K562 (cell line): ENCODE data around the gene SLC3A2. TPM values are rescaled to one million over a fixed set of nuclear protein-coding genes. Genes with fewer than 3 reads are reported as not detected.

Experiments
- ATAC-seq: fragments of 200-7000 bp; cut with Tn5 transposase; 3 replicates; pipeline ENCODE4 v1.9.1; 2020; ENCODE audit warnings: moderate library complexity
- BruUV-seq: library from RNA; stranded (reverse); fragments of 400-500 nt; replicated peaks from 2 replicates; lab custom pipeline; 2021; lab: Mats Ljungman, UMichigan
- CTCF ChIA-PET: fragments of 300-600 bp; formaldehyde crosslinking; extraction: SDS; loops from one replicate; lab custom pipeline; 2021; ENCODE audit warnings: low intra/inter-chr PET ratio; lab: Yijun Ruan, JAX
- POLR2A ChIA-PET: fragments of 300-600, 350-650 bp; sonication (Branson Sonifier 250); formaldehyde crosslinking; extraction: SDS; loops from one replicate; lab custom pipeline; 2021; ENCODE audit warnings: antibody characterized with exemption, inconsistent platforms; lab: Yijun Ruan, JAX
- DNase-seq, 4 experiments: peaks; one replicate each; pipeline versions ENCODE4 v3.0.0 to v3.0.0-alpha.2; 2011 to 2018; ENCODE audit warnings: low spot score in 3 of 4, mixed read lengths in 3 of 4; ENCODE audit errors: extremely low read depth in 1 of 4
- FAIRE-seq: peaks from 2 replicates; lab custom pipeline; 2011; peaks lifted over from hg19 to GRCh38; lab: Jason Lieb, UNC
- H2AFZ ChIP-seq: 2 replicates; pipeline ENCODE4 v1.6.0; 2011; ENCODE audit warnings: low read depth, low read length, control low read depth, inconsistent platforms
- H3K27ac ChIP-seq: fragments of 200-600 bp; 3 replicates; pipeline ENCODE4 v1.8.0; 2011; ENCODE audit warnings: low read depth, mild to moderate bottlenecking, control low read depth, inconsistent platforms, low read length, moderate library complexity, mixed read lengths; ENCODE audit errors: extremely low read depth
- H3K27me3 ChIP-seq, 2 experiments: fragments of 300-600 bp in 1 of 2; 2 replicates in 1 of 2; 3 replicates in 1 of 2; pipeline versions ENCODE4 v1.6.0 to v1.8.0; 2011; ENCODE audit warnings: inconsistent platforms in 2 of 2, low read length in 2 of 2, mild to moderate bottlenecking in 1 of 2, mixed read lengths in 1 of 2, moderate library complexity in 1 of 2; ENCODE audit not compliant: control insufficient read depth in 2 of 2, insufficient read depth in 2 of 2
- H3K36me3 ChIP-seq: fragments of 300-600 bp; 3 replicates; pipeline ENCODE4 v1.8.0; 2011; ENCODE audit warnings: mild to moderate bottlenecking, low read length, inconsistent platforms; ENCODE audit not compliant: control insufficient read depth, insufficient read depth
- H3K4me1 ChIP-seq, 2 experiments: fragments of 200-600 bp in 1 of 2; replicated peaks in 1 of 2; 2 replicates in 1 of 2; 3 replicates in 1 of 2; pipeline versions ENCODE4 v1.5.1 to v1.8.0; 2011; ENCODE audit warnings: inconsistent platforms in 2 of 2, low read length in 2 of 2, mild to moderate bottlenecking in 1 of 2, mixed read lengths in 1 of 2, moderate library complexity in 1 of 2; ENCODE audit not compliant: control insufficient read depth in 2 of 2, insufficient read depth in 2 of 2
- H3K4me2 ChIP-seq: 2 replicates; pipeline ENCODE4 v1.6.1; 2011; ENCODE audit warnings: low read length, control low read depth, inconsistent platforms, mixed read lengths; ENCODE audit not compliant: insufficient read depth
- H3K4me3 ChIP-seq: fragments of 200-600 bp; sonication (generic), shearing (Covaris generic); 2 replicates; pipeline ENCODE4 v1.5.1; 2016; ENCODE audit warnings: control low read depth, inconsistent platforms
- H3K79me2 ChIP-seq: fragments of 200-600 bp; 3 replicates; pipeline ENCODE4 v1.8.0; 2011; ENCODE audit warnings: low read length, inconsistent platforms; ENCODE audit not compliant: control insufficient read depth, insufficient read depth
- H3K9ac ChIP-seq, 2 experiments: 2 replicates each; pipeline versions ENCODE4 v1.6.0 to v1.6.1; 2011; ENCODE audit warnings: low read depth in 2 of 2, low read length in 2 of 2, control low read depth in 1 of 2, inconsistent platforms in 1 of 2, mild to moderate bottlenecking in 1 of 2, mixed read lengths in 1 of 2; ENCODE audit not compliant: insufficient read depth in 1 of 2
- H3K9me1 ChIP-seq: one replicate; pipeline ENCODE4 v1.6.0; 2011; ENCODE audit warnings: inconsistent platforms, mild to moderate bottlenecking, low read length, moderate library complexity; ENCODE audit not compliant: control insufficient read depth, insufficient read depth
- H3K9me3 ChIP-seq: replicated peaks from 2 replicates; pipeline ENCODE4 v1.5.1; 2011; ENCODE audit warnings: low read depth, low read length, inconsistent platforms; ENCODE audit not compliant: control insufficient read depth, insufficient read depth
- H4K20me1 ChIP-seq: replicated peaks from 2 replicates; pipeline ENCODE4 v1.6.1; 2011; ENCODE audit warnings: low read length, inconsistent platforms, mixed read lengths; ENCODE audit not compliant: control insufficient read depth, insufficient read depth
- BHLHE40 ChIP-seq: IDR thresholded peaks from 2 replicates; pipeline ENCODE4 v1.6.1; 2011; ENCODE audit warnings: low read length, improper control_type of control experiment
- ELF4 ChIP-seq: fragments of 450-650 bp; formaldehyde crosslinking; IDR thresholded peaks from 2 replicates; pipeline ENCODE4 v1.4.0; 2022; ENCODE audit warnings: missing genetic modification characterization
- FOXA3 ChIP-seq, 2 experiments: fragments of 450-650 bp in 1 of 2; sonication (generic) in 1 of 2; formaldehyde crosslinking; IDR thresholded peaks in 1 of 2; conservative IDR thresholded peaks in 1 of 2; 2 replicates each; pipeline versions ENCODE4 v1.4.0 to v1.8.0; 2020 to 2022; ENCODE audit warnings: mild to moderate bottlenecking in 2 of 2, missing genetic modification reagents in 1 of 2
- GABPB2 ChIP-seq: fragments of 250-450 bp; sonication (Bioruptor Pico); conservative IDR thresholded peaks from 2 replicates; pipeline ENCODE4 v1.5.1; 2021; ENCODE audit warnings: mild to moderate bottlenecking
- HDAC6 ChIP-seq: IDR thresholded peaks from 2 replicates; pipeline ENCODE4 v1.6.1; 2012; ENCODE audit warnings: low read depth, mild to moderate bottlenecking, control low read depth, inconsistent platforms, low read length, moderate library complexity
- MTF1 ChIP-seq: fragments of 250-450 bp; sonication (Bioruptor Pico); IDR thresholded peaks from 2 replicates; pipeline ENCODE4 v1.9.0; 2021; ENCODE audit warnings: moderate library complexity, mild to moderate bottlenecking, inconsistent platforms, borderline replicate concordance
- ZNF140 ChIP-seq: fragments of 250-450 bp; sonication (Bioruptor Pico); IDR thresholded peaks from 2 replicates; pipeline ENCODE4 v1.8.0; 2021; ENCODE audit warnings: moderate library complexity, mild to moderate bottlenecking, inconsistent platforms
- ZNF184 ChIP-seq: sonication (generic); formaldehyde crosslinking; IDR thresholded peaks from 2 replicates; pipeline ENCODE4 v1.5.0; 2020; ENCODE audit warnings: missing genetic modification reagents
- WGBS: fragments of 100-300 bp; shearing (Covaris generic); methylation state at CpG from one replicate; pipeline ENCODE4 v1.1.6; 2016; ENCODE audit warnings: low coverage, mixed read lengths; ENCODE audit not compliant: insufficient coverage; ENCODE audit errors: missing lambda C conversion rate; 5-methylcytosine and 5-hydroxymethylcytosine counted together
- in situ Hi-C: fragments of 300-500 bp; cut with MboI; formaldehyde crosslinking; loops from 4 replicates; pipeline ENCODE4 v1.15.0; 2018; ENCODE audit warnings: inconsistent platforms, mixed read lengths
- intact Hi-C: fragments of 100-400 bp; cut with micrococcal nuclease; formaldehyde crosslinking; loops from 2 replicates; pipeline ENCODE4 v1.14.2; 2022
- polyA plus RNA-seq, 8 experiments: library from polyadenylated mRNA; depleted of rRNA in 4 of 8; stranded (reverse) in 5 of 8; unstranded in 3 of 8; fragments of >200 nt; fragmentation: Nextera tagmentation in 2 of 8; fragmentation: Illumina TruSeq in 1 of 8; extraction: Ambion mirVana in 2 of 8; extraction: Trizol in 1 of 8; gene quantifications; 2 replicates each; pipeline versions ENCODE4 v1.2.1 to v1.2.3, GENCODE V29; 2011 to 2014; ENCODE audit warnings: inconsistent platforms in 1 of 8, missing spikeins in 1 of 8
- total RNA-seq, 7 experiments: library from RNA; depleted of rRNA in 6 of 7; stranded (reverse); fragments of >200 nt in 6 of 7; fragmentation: Illumina TruSeq in 2 of 7; extraction: Trizol in 2 of 7; gene quantifications; 2 replicates each; pipeline versions ENCODE4 v1.2.1 to v1.2.3, GENCODE V29; 2011 to 2021; ENCODE audit warnings: low replicate concordance in 1 of 7

Gene SLC3A2
- total and polyA plus RNA-seq, 9 of the 15 experiments (the other 6 are each of a cell fraction or from before 2014, with no cell fraction given) = 20.0 to 296 (median 214) TPM

DNA sequence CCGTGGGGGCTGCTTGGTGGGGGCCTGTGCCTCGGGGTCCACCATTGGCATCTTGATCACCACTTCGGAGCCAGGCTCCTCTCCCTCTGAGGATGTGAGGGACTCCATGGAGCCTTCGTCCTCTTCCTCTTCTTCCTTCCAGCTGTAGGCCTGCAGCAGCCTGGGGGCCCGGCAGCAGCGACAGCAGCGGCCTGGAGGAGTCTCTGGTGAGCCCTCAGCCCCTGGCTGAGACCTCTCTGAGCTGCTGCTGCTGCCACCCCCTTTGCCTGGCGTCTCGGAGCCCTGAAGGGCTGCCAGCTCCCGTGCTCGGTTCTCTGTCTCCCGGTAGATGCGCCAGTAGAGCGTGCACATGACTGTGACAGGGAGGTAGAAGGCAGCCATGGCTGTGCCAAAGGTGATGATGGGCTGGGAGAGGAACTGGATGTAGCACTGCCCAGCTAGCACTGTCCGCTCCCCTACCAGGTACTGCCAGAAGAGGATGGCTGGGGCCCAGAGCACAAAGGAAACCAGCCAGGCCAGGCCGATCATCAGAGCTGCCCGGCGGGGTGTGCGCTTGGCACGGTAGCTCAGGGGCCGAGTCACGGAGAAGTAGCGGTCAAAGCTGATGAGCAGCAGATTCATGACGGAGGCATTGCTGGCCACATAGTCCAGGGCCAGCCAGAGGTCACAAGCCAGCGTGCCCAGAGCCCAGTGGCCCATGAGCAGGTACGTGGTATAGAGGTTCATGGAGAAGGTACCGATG, 29.6 kb downstream of the SLC3A2 start:
- in situ Hi-C loops = no loop called here
- H3K79me2 ChIP-seq = no peaks in the 10 kb centered on the region
- no peaks in the 10 kb centered on the region for H4K20me1 ChIP-seq
- FAIRE-seq (no peak), DNase-seq (no peak), ATAC-seq (no peak)
- H3K4me1 ChIP-seq = peaks cover 6 to 18% of the 10 kb centered on the region in 2 experiments
- no peak overlapping the region for H2AFZ ChIP-seq
- H3K9ac ChIP-seq = no peak overlapping the region
- 27% methylated on average over 26 of the region's 27 CpGs for WGBS
- no peak for TF ChIP-seq ZNF140 (CRISPR knock-in tag)
- TF ChIP-seq ZNF184 (CRISPR knock-in tag) = no peak
- no peak for TF ChIP-seq HDAC6
- TF ChIP-seq FOXA3 (CRISPR knock-in tag; conservative IDR thresholded peaks at IDR 0.05 in 1 of 2, IDR thresholded peaks at IDR 0.05 in 1 of 2) = no peak
- TF ChIP-seq GABPB2 (CRISPR knock-in tag) = no peak
- TF ChIP-seq BHLHE40 = no peak
- no peak for TF ChIP-seq ELF4
- TF ChIP-seq MTF1 (CRISPR knock-in tag) = no peak
- H3K27ac ChIP-seq = no peak overlapping the region
- ChIA-PET POLR2A (interaction anchor here (0.5 to 1.2 kb wide), 3 partner anchors 14 to 26 kb away, joined by 4 read pairs; no protein-coding TSS in a partner anchor), CTCF (interaction anchor here (3.4 kb wide), 1 partner anchor 113 kb away, joined by 36 read pairs; no protein-coding TSS in a partner anchor)
- no TSS peak for BruUV-seq
- H3K36me3 ChIP-seq = no peaks in the 10 kb centered on the region
- intact Hi-C loops = no loop called here
- no peaks in the 10 kb centered on the region for H3K9me3 ChIP-seq
- H3K9me1 ChIP-seq = no peaks in the 10 kb centered on the region
- H3K27me3 ChIP-seq = peaks cover 0 to 18% of the 10 kb centered on the region in 2 experiments; a peak in 1 of 5 replicates
- no peak overlapping the region for H3K4me2 ChIP-seq
- no peak overlapping the region for H3K4me3 ChIP-seq
